ENCODE results near the gene PTGDR2.

Gene PTGDR2

DNA sequence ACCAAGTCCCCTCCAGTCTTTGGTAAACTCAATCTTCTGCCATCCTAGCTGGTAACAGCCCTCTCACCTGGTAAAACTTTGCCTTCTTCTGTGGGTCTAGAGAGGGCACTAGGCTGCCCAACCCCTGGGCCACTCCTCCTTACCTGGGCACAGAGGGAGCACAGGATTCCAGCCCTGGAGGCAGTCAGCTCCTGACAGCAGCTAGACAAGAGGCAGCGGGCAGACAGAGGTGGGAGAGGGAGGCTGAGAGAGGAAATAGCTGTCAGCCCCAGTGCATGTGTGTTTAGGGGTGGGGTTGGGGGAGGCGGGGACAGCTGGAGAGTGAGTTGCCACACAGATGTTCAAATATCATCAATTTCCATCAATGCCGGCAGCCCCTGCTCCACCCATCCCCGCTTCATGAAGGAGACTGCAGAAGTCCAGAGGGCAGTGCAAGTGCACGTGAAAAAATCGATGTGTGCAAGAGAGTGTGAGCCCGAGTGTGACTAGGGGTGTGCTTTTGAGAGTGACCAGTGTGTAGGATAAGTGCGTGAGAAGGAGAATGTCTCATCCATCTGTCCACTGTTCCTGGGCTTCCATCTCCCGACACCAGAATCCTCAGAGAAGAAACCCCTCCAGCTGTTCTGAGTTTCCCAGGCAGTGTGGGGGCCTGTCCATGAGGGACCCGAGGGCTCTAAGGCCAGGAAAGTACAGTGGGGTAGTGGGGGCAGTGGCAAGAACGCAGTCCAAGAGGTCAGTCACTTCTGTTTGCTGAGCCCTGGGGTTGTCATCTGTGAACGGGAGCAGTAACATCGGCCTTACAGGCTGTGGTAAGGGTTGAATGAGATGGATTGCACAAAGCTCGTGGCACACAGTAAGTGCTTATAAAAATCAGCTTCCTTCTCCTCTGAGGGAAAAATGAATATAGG is at the start of gene PTGDR2:
PTGDR2 (minus strand) TSS at position 225 of the 908 bp plus-strand sequence. CDS start 2,228 bp downstream, outside the sequence.
- no peak for DNase-seq

DNA sequence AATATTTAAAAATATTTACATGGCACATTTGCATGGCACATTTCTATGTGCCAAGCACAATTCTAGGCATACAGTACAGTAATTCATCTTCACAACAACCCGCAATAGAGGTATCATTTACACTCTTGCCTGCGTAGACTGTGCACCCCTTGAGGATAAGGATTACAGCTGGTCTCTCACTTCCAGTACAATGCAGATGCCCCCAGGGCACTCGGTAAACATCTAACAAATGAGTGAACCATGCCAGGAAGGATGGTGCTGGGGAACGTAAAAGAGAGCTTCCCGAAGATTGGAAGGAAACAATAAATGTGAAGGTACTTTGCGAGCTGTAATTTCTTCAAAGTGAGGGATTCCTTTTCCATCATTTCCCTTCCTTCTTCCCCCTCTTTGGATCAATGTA is 49.3 kb upstream of the PTGDR2 start:
- no peak for DNase-seq

DNA sequence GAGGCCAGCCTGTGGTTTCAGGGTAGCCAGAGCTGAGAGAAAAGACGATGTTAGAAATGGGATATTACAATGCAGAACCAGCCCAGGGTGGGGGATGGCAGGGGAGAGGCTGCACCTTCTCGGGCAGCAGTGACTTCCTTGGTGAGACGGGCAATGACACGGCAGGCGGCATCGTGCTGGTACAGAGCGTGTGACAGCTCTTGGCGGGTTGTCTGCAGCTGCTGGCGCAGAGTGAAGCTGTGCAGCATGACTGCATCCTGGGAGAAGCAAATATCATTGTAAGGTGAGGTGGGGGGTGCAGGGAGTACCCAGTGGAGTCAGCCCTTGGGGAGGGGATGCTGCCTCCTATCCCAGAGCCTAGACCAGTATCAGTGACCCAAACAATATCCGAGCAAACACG is 46.9 kb upstream of the PTGDR2 start:
- no peak for DNase-seq

GRCh38 chr11:60900673-60901404 is 45.1 kb upstream of the PTGDR2 start:
- no peak for DNase-seq

DNA sequence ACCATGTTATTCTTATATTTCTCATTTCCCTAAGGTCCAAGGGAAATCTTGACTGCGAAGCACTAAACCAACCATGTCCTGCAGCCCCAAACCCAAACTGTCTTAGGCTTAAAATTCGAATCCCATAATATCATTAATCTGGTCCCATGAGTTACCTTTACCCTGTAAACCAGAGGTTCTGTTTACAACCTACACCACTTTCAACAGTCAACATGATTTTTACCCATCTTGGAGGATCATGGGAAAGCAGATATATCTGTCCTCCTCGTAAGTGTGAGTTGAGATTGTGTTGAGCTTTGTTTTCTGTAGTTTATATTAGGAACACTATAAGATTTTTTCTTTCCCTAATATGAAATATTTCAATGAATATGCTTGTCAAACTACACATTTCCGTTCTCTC is 44.2 kb upstream of the PTGDR2 start:
- DNase-seq = no peak

DNA sequence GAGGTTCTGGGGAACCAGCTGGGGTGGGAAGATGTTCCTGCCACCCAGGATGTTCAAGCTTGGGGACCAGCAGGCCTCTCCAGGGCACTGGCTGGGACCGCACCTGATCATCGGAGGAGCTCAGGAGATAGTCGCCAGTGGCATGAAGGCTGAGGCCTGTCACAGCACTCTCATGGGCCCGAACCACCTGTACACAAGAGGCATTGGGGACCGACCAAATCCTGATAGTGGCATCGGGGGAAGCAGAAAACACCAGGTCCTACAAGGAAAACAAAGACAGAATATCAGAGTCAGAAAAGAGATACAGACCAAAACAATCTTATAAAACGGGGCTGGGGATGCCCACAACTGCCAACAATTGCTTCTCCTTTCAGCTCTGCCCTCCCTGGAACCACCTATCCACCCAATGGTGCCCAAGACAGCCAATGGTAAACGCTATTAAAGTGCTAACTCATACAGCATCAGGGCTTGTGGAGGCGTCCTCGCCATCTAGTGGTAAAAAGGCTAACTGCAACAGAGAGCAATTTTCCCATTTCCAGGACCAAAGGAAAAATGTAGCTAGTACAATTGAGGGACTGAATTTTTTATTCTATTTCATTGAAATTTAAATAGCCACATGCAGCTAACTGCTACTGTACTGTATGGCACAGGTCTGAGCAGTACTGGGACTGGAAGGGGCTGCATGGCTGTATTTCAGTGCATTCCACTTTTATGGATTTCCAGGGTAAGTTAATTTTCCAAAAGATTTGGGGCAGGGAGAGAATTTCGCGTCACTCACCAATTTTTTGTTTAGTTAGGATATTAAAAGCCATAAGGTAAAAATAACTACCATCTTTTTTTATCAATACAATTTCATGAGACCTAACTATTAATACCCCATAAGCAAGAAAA is 43.5 kb upstream of the PTGDR2 start:
- DNase-seq = peak; percentile 8

DNA sequence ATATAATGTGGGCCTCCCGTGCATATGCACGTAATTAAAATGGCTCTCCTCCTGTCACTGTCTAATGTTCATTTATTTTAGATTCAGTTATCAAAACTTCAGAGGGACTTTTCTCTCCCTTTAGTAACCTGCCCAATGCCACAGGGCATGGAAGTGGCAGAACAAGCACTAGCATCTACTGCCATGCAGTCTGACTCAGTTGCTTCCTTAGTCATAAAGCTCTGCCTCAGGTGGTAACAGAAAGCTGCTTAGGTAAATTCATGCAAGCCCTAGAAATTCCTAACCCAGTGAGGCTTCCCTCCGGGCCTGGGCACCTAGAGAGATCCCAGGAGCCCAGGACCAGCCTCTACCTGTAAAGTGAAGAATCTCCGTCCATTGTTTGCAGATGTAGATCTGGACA is 41.7 kb upstream of the PTGDR2 start:
- DNase-seq = no peak

- DNase-seq = no peak
These were observed 39.9 kb upstream of the PTGDR2 start for GRCh38 chr11:60895687-60896086.

GRCh38 chr11:60891103-60891741 is 35.5 kb upstream of the PTGDR2 start:
- no peak for DNase-seq

GRCh38 chr11:60890696-60891095 is 34.9 kb upstream of the PTGDR2 start:
- DNase-seq = no peak

GRCh38 chr11:60889869-60890311 is 34.1 kb upstream of the PTGDR2 start:
- DNase-seq = no peak

DNA sequence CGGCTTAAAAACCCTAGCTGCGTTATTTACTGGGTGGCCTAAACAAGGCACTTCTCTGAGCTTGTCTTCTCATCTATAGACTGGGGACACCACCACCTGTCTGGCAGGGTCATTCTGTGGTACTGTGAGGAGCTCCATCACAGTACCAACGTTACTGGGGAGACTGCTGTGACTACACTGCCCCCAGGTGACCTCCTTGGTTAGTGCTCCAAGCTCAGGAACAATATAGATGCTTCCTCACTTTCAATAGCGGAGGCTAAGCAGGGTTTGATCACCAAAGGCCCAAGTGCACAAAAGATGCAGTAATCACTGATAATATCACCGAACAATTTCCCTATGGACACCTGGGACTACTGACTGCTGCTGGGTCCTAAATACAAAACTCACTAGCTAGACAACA is 31.8 kb upstream of the PTGDR2 start:
- peak; percentile 19 for DNase-seq

DNA sequence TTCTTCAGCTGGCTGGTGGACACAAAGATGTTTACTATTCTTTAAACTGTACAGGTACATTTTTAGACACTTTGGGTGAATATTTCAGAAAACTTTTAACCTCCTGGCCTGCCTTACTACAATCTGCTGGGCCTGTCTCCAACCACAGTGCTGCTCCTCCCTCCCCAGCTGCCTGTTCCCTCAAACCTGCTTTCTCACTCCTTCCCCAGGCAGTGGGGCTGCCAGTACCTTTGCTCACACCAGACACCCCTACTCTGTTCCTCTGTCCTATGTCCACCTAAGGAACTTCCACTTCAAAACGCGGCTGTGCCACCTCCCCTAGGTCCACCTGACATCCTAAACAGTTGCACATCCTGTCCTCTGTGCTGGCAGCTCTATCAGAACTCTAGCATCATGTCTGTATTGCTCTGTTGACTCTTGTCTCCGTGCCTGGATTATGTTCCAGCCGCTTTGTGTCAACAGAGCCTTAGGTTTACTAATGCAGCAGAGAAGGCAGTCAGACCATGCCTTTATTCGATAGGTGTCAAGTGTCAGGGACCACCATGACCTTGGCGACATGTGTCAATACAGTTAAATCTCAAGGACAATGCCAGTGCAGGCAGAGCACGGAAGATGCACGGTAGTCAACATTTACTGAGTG is 25.0 kb upstream of the PTGDR2 start:
- no peak for DNase-seq

GRCh38 chr11:60879971-60880588 is 24.3 kb upstream of the PTGDR2 start:
- DNase-seq = no peak

DNA sequence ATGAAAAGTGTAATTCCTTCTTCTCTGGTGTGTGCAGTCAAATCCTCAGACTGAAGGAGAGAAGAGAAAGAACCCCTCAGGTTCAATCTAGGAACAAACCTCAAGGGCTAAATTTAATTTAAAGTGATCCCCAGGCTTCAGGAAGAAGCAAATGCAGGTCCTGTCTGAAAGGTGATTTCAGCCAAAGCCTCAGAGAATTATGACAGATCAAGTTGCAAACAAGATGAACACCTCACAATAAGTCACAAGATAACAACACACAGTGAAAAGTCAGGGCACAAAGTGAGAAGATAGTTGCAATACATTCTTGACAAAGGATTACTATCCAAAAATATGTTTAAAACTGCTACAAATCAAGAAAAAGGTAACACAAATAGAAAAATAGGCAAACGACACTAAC is 23.4 kb upstream of the PTGDR2 start:
- no peak for DNase-seq

DNA sequence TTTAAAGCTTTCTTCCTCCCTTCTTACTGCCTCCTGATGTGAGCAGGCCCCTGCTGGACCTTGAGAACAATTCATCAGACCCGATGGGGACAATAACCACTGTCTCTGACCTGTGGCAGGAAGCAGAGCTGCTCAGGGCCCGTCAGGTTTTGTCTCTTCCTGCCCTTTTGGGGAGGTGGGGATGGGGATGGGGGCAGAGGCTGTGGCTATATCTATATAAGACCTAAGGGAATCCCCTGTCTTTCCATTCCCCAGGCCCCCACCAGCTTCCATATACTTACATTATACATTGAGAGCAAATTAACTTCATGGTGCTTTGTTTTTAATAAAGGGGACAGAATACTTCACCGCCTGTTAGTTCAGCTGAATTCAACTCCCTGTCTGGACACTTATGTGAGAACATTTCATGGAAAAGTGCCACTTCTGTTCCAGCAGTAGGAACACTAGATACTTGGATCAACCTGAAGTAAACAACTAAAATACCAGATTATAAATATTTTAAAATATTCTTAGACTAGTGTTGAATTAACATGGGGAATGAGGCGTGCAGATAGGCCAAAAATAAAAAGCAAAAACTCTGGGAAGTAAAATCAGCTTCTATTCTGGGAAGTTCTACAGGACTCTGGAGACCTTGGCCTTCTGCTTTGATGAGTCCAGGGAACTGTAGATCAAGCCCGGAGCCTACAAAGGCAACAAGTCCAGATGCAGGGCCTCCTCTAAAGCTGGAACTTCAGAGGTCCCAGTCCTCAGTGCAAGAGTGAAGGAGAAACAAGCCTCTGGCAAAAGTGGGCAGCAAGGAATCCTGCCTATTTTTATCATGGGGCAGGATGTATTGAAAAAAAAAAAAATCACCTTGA is 22.7 kb upstream of the PTGDR2 start:
- no peak for DNase-seq

- DNase-seq = no peak
These were observed 20.4 kb upstream of the PTGDR2 start for GRCh38 chr11:60876168-60876485.

GRCh38 chr11:60875366-60876167 is 19.8 kb upstream of the PTGDR2 start:
- no peak for DNase-seq

DNA sequence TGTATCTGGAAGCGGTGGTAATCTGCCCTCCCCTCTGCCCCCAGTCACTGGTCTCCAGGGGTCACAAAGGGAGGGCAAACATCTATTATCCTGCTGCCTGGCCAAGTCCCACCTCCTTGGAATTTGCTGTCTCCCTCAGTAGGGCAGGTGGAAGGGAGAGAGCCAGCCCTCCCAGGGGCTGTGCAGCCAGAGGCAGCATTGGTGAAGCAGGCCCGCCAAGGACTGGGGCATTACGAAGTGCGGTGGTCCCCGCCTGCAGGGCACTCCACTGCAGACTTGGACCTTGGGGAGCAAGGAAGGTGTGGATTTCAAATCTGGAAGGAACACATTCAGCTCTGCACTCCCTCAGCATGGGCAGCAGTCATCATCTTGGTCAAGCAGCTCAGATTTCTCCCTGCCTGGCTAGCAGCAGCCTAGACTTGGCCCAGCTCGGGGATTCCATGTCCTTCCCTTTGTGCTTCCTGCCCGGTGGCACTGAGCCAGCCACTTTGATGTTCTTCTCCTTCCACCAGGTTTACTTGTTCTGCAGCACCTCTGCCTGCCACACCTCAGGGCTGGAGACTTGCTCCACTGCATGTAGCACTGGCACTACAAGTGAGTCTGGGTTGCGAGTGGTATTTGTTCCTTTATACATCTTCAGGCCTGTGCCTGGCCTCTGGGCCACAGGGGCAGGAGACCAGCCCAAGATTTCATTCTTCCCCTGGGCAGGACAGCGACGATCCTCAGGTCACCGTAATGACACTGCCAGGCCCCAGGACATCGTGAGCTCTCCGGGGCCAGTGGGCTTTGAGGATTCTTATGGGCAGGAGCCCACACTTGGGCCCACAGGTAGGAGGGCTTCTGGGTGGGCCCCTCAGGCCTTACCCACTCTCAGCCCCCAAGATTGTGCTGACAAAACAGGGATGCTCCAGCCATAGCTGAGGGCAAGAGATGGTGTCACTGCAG is 18.9 kb upstream of the PTGDR2 start:
- DNase-seq = no peak

Data from NCI-H1105 (cell line).